GM19035 (cell line): ENCODE measurements around the gene SGCA.

ENCODE experiments used
- ATAC-seq: cut with Tn5 transposase; IDR thresholded peaks from one replicate; pipeline ENCODE4 v1.9.1; 2021; ENCODE audit not compliant: unreplicated experiment

SGCA gene

GRCh38 chr17:50134206-50135110 lies 31.3 kb upstream of the SGCA start:
- ATAC-seq: no peak

GRCh38 chr17:50135316-50136095 lies 30.3 kb upstream of the SGCA start:
- ATAC-seq: no peak

- ATAC-seq: no peak
Measured at GRCh38 chr17:50136096-50136687, 29.6 kb upstream of the SGCA start.

- ATAC-seq: no peak
Measured at GRCh38 chr17:50137042-50137441, 28.8 kb upstream of the SGCA start.

- ATAC-seq: no peak
Measured at GRCh38 chr17:50139185-50139783, 26.5 kb upstream of the SGCA start.

GRCh38 chr17:50139950-50140885 lies 25.6 kb upstream of the SGCA start:
- ATAC-seq: no peak

- ATAC-seq: no peak
Measured at GRCh38 chr17:50141026-50141744, 24.6 kb upstream of the SGCA start.

- no peak for ATAC-seq
Measured at GRCh38 chr17:50141745-50142110, 24.1 kb upstream of the SGCA start.

- no peak for ATAC-seq
Measured at GRCh38 chr17:50143461-50144176, 22.2 kb upstream of the SGCA start.

GRCh38 chr17:50144355-50144754 lies 21.4 kb upstream of the SGCA start:
- no peak for ATAC-seq

GRCh38 chr17:50144845-50145531 lies 20.8 kb upstream of the SGCA start:
- no peak for ATAC-seq

GRCh38 chr17:50145532-50146229 lies 20.1 kb upstream of the SGCA start:
- no peak for ATAC-seq

GRCh38 chr17:50146230-50146926 lies 19.4 kb upstream of the SGCA start:
- no peak for ATAC-seq

GRCh38 chr17:50146927-50147665 lies 18.7 kb upstream of the SGCA start:
- no peak for ATAC-seq

- ATAC-seq: no peak
Measured at GRCh38 chr17:50147841-50148225, 18.0 kb upstream of the SGCA start.

GRCh38 chr17:50148226-50149090 lies 17.3 kb upstream of the SGCA start:
- peak; percentile 37 for ATAC-seq
